ENCODE data around the gene TSPO2. TPM values are rescaled to one million over a fixed set of nuclear protein-coding genes. Genes with fewer than 3 reads are reported as not detected.

TSPO2 gene
- total and polyA plus RNA-seq, 2 donors (not counting 1 experiment from before 2014, with no cell fraction given), result not detected

DNA sequence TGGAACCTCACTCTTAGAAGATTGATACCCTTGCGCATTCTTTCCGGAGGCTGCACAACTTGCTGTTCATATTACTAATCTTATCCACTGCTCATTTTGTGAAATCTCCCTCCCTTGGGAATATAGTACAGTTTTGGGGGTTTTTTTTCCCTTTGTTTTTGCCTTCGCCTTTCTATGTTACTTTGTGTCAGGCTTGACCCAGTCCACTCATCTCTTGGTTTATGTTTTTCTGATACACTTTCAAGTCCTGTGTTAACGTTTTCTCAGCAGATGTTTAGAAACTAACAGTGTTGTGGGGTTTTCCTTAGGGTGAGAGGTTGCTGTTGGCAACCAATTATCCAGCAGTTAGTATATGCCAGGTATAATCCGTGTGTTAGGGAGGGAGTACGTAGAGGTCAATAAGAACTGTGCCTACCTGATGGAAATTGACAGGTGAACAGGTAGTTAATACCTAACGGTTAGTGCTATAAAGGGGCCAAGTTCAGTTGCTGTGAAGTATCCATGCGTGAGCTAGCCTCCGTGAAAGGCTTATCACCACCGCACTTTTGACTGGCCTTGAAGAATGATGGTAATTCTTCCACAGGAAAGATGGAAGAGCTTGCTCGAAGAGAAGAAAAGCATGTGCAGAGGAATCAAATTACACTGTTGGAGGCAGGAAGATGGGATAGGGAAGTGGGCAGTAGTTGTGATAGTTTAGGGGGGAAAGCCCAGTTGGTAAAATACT, 31.9 kb downstream of the TSPO2 start:
- H3K4me2 ChIP-seq (ENCODE audit: extremely low read depth, insufficient read depth, low read length), result peak overlapping the region; percentile 82
- H3K4me1 ChIP-seq (ENCODE audit: control insufficient read depth, extremely low read depth, insufficient read depth, low read length), result peaks cover 3% of the 10 kb centered on the region
- H3K9me3 ChIP-seq (ENCODE audit: control insufficient read depth, insufficient read depth, low read depth, low read length), result no peaks in the 10 kb centered on the region
- TF ChIP-seq EZH2 (IDR thresholded peaks at IDR 0.05; ENCODE audit: low read length, missing control alignments), result no peak
- TF ChIP-seq, protein P1, sequence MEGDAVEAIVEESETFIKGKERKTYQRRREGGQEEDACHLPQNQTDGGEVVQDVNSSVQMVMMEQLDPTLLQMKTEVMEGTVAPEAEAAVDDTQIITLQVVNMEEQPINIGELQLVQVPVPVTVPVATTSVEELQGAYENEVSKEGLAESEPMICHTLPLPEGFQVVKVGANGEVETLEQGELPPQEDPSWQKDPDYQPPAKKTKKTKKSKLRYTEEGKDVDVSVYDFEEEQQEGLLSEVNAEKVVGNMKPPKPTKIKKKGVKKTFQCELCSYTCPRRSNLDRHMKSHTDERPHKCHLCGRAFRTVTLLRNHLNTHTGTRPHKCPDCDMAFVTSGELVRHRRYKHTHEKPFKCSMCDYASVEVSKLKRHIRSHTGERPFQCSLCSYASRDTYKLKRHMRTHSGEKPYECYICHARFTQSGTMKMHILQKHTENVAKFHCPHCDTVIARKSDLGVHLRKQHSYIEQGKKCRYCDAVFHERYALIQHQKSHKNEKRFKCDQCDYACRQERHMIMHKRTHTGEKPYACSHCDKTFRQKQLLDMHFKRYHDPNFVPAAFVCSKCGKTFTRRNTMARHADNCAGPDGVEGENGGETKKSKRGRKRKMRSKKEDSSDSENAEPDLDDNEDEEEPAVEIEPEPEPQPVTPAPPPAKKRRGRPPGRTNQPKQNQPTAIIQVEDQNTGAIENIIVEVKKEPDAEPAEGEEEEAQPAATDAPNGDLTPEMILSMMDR (conservative IDR thresholded peaks at IDR 0.05 in 1 of 2, IDR thresholded peaks at IDR 0.05 in 1 of 2; ENCODE audit: low read depth in 1 of 2, low read length in 2 of 2), result no peak
- H3K27me3 ChIP-seq (ENCODE audit: control insufficient read depth, insufficient read depth, low read length), result no peaks in the 10 kb centered on the region
- peak overlapping the region; percentile 75 to 88 (median 78) for H3K4me3 ChIP-seq (replicated peaks in 1 of 4; ENCODE audit: control extremely low read depth in 1 of 4, insufficient read depth in 1 of 4, low read depth in 3 of 4, low read length in 4 of 4)
- peaks cover 53% of the 10 kb centered on the region for H3K79me2 ChIP-seq (ENCODE audit: control insufficient read depth, insufficient read depth, low read length)
- H4K20me1 ChIP-seq (ENCODE audit: control insufficient read depth, extremely low read depth, insufficient read depth, low read length), result no peaks in the 10 kb centered on the region
- H3K27ac ChIP-seq (ENCODE audit: insufficient read depth, low read length), result peak overlapping the region; percentile 94
- H3K9ac ChIP-seq (ENCODE audit: insufficient read depth, low read length), result peak overlapping the region; percentile 95
- peak; percentile 46 to 47 for DNase-seq (ENCODE audit: low read depth in 2 of 2)
- H3K36me3 ChIP-seq (ENCODE audit: control insufficient read depth, insufficient read depth, low read length), result peaks cover 1% of the 10 kb centered on the region
- H2AFZ ChIP-seq (ENCODE audit: low read length), result peak overlapping the region; percentile 5

DNA sequence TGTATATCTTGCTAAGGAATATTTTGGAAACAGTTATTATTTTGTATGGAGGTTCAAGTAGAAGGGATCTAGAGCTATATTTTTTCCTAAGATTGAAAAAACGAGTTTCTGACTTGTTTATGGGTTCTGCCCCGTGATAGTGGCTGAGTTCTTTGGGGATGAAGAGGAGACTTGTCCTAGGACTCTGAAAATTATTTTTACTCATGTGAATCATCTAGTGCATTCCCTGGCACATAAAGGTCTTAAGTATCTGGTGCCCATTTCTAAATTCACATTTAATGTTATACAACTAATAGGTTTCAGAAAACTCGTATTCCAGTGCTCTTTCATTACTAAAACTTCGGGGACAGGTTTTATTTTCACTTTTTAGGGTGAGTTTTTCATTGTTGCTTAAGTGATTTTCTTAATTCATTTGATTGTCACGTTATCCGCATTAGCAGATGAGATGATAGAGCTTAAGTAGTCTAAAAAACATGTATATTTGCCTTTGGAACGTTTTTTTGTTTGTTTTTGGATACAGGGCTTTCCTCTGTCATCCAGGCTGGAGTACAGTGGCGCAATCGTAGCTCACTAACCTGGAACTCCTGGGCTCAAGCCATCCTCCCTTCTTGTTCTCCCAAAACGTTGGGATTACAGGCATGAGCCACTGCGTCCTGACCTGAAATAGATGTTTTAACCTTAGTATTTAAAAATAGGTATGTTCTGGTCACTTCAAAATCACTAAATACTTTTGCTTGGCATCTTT, 32.6 kb downstream of the TSPO2 start:
- H3K27me3 ChIP-seq (ENCODE audit: control insufficient read depth, insufficient read depth, low read length), result no peaks in the 10 kb centered on the region
- H3K9me3 ChIP-seq (ENCODE audit: control insufficient read depth, insufficient read depth, low read depth, low read length), result no peaks in the 10 kb centered on the region
- peaks cover 3% of the 10 kb centered on the region for H3K4me1 ChIP-seq (ENCODE audit: control insufficient read depth, extremely low read depth, insufficient read depth, low read length)
- TF ChIP-seq, protein P1 (conservative IDR thresholded peaks at IDR 0.05 in 1 of 2, IDR thresholded peaks at IDR 0.05 in 1 of 2; ENCODE audit: low read depth in 1 of 2, low read length in 2 of 2), result no peak
- no peak for TF ChIP-seq EZH2 (IDR thresholded peaks at IDR 0.05; ENCODE audit: low read length, missing control alignments)
- peak overlapping the region; percentile 22 for H3K27ac ChIP-seq (ENCODE audit: insufficient read depth, low read length)
- H3K36me3 ChIP-seq (ENCODE audit: control insufficient read depth, insufficient read depth, low read length), result peaks cover 1% of the 10 kb centered on the region
- H4K20me1 ChIP-seq (ENCODE audit: control insufficient read depth, extremely low read depth, insufficient read depth, low read length), result no peaks in the 10 kb centered on the region
- H2AFZ ChIP-seq (ENCODE audit: low read length), result peak overlapping the region; percentile 4
- H3K9ac ChIP-seq (ENCODE audit: insufficient read depth, low read length), result no peak overlapping the region
- peaks cover 55% of the 10 kb centered on the region for H3K79me2 ChIP-seq (ENCODE audit: control insufficient read depth, insufficient read depth, low read length)
- peak overlapping the region; percentile 75 to 88 (median 78) for H3K4me3 ChIP-seq (replicated peaks in 1 of 4; ENCODE audit: control extremely low read depth in 1 of 4, insufficient read depth in 1 of 4, low read depth in 3 of 4, low read length in 4 of 4)
- H3K4me2 ChIP-seq (ENCODE audit: extremely low read depth, insufficient read depth, low read length), result peak overlapping the region; percentile 82
- DNase-seq (ENCODE audit: low read depth in 2 of 2), result peak in 1 of 2 donors; percentile 7
